ENCODE measurements around the gene MAOB. TPM values are rescaled to one million over a fixed set of nuclear protein-coding genes. Genes with fewer than 3 reads are reported as not detected.

The MAOB gene
- total RNA-seq, 2 donors from 2014 or later, result 5.7 to 22.4 TPM

- no peaks in the 10 kb centered on the region for H3K27me3 ChIP-seq
- intact Hi-C loops (cut with DNase I), result no loop called here
- no peak for ATAC-seq
- H3K27ac ChIP-seq, result no peak overlapping the region
- H3K4me3 ChIP-seq, result no peak overlapping the region
- DNase-seq, result no peak
- H3K4me1 ChIP-seq, result no peaks in the 10 kb centered on the region
- H3K36me3 ChIP-seq (replicated peaks in 1 of 2; ENCODE audit: insufficient read depth in 1 of 2, low read depth in 2 of 2), result no peaks in the 10 kb centered on the region
- no peak for TF ChIP-seq CTCF (IDR thresholded peaks at IDR 0.05)
- TF ChIP-seq POLR2A (IDR thresholded peaks at IDR 0.05), result no peak
- H3K9me3 ChIP-seq, result no peaks in the 10 kb centered on the region
- WGBS, 2 donors, result 29 to 31% methylated on average over 1 of the region's 1 CpG
Observed at GRCh38 chrX:43822014-43822413, 60.2 kb downstream of the MAOB start.

- Histone ChIP-seq H3K36me3 (replicated peaks in 1 of 2; ENCODE audit: insufficient read depth in 1 of 2, low read depth in 2 of 2) (no peaks in the 10 kb centered on the region), H3K4me1 (no peaks in the 10 kb centered on the region), H3K27me3 (no peaks in the 10 kb centered on the region), H3K4me3 (no peak overlapping the region), H3K9me3 (no peaks in the 10 kb centered on the region), H3K27ac (no peak overlapping the region)
- TF ChIP-seq CTCF (IDR thresholded peaks at IDR 0.05), result no peak
- TF ChIP-seq POLR2A (IDR thresholded peaks at IDR 0.05), result no peak
- DNase-seq (no peak), ATAC-seq (no peak)
- intact Hi-C loops (cut with DNase I), result no loop called here
- WGBS, 2 donors, result 73 to 75% methylated on average over 3 of the region's 3 CpGs
Observed at GRCh38 chrX:43817444-43817843, 64.8 kb downstream of the MAOB start.

- no peak overlapping the region for H3K4me3 ChIP-seq
- DNase-seq (no peak), ATAC-seq (no peak)
- H3K27me3 ChIP-seq, result no peaks in the 10 kb centered on the region
- WGBS, 2 donors, result 55 to 67% methylated on average over 2 of the region's 2 CpGs
- no peaks in the 10 kb centered on the region for H3K36me3 ChIP-seq (replicated peaks in 1 of 2; ENCODE audit: insufficient read depth in 1 of 2, low read depth in 2 of 2)
- intact Hi-C loops (cut with DNase I), result no loop called here
- no peak overlapping the region for H3K27ac ChIP-seq
- H3K9me3 ChIP-seq, result no peaks in the 10 kb centered on the region
- no peaks in the 10 kb centered on the region for H3K4me1 ChIP-seq
- TF ChIP-seq POLR2A (IDR thresholded peaks at IDR 0.05) (no peak), CTCF (IDR thresholded peaks at IDR 0.05) (no peak)
Observed at GRCh38 chrX:43815209-43815608, 67.0 kb downstream of the MAOB start.

- Histone ChIP-seq H3K9me3 (no peaks in the 10 kb centered on the region), H3K27ac (no peak overlapping the region), H3K27me3 (no peaks in the 10 kb centered on the region), H3K4me3 (no peak overlapping the region), H3K4me1 (no peaks in the 10 kb centered on the region), H3K36me3 (replicated peaks in 1 of 2; ENCODE audit: insufficient read depth in 1 of 2, low read depth in 2 of 2) (no peaks in the 10 kb centered on the region)
- DNase-seq (no peak), ATAC-seq (no peak)
- intact Hi-C loops (cut with DNase I), result no loop called here
- no peak for TF ChIP-seq POLR2A (IDR thresholded peaks at IDR 0.05)
- no peak for TF ChIP-seq CTCF (IDR thresholded peaks at IDR 0.05)
Observed at GRCh38 chrX:43813898-43814297, 68.4 kb downstream of the MAOB start.

GRCh38 chrX:43813319-43813718 lies 68.9 kb downstream of the MAOB start:
- no peaks in the 10 kb centered on the region for H3K36me3 ChIP-seq (replicated peaks in 1 of 2; ENCODE audit: insufficient read depth in 1 of 2, low read depth in 2 of 2)
- no peak overlapping the region for H3K27ac ChIP-seq
- H3K4me1 ChIP-seq, result no peaks in the 10 kb centered on the region
- no peak for ATAC-seq
- H3K9me3 ChIP-seq, result no peaks in the 10 kb centered on the region
- no peaks in the 10 kb centered on the region for H3K27me3 ChIP-seq
- H3K4me3 ChIP-seq, result no peak overlapping the region
- WGBS, 2 donors, result 81% methylated on average over 2 of the region's 2 CpGs
- intact Hi-C loops (cut with DNase I), result no loop called here
- no peak for TF ChIP-seq CTCF (IDR thresholded peaks at IDR 0.05)
- no peak for TF ChIP-seq POLR2A (IDR thresholded peaks at IDR 0.05)
- no peak for DNase-seq
